ENCODE measurements around the gene SOX1.

SOX1 gene

GRCh38 chr13:112118451-112119064 lies 51.6 kb downstream of the SOX1 start:
- DNase-seq (ENCODE audit: low read depth), result no peak
- no peak overlapping the region for H3K4me3 ChIP-seq (ENCODE audit: low read depth, low read length)

- H3K4me3 ChIP-seq (ENCODE audit: low read depth, low read length), result no peak overlapping the region
- DNase-seq (ENCODE audit: low read depth), result no peak
Measured at GRCh38 chr13:112119192-112120030, 52.5 kb downstream of the SOX1 start.

- no peak overlapping the region for H3K4me3 ChIP-seq (ENCODE audit: low read depth, low read length)
- DNase-seq (ENCODE audit: low read depth), result no peak
Measured at GRCh38 chr13:112120031-112120373, 53.1 kb downstream of the SOX1 start.

All from skeletal muscle cell (primary cell).